ENCODE results near the gene TXNRD1. TPM values are rescaled to one million over a fixed set of nuclear protein-coding genes. Genes with fewer than 3 reads are reported as not detected.

TXNRD1 gene
- total RNA-seq, 1 experiment from 2014 or later: 552 TPM

DNA sequence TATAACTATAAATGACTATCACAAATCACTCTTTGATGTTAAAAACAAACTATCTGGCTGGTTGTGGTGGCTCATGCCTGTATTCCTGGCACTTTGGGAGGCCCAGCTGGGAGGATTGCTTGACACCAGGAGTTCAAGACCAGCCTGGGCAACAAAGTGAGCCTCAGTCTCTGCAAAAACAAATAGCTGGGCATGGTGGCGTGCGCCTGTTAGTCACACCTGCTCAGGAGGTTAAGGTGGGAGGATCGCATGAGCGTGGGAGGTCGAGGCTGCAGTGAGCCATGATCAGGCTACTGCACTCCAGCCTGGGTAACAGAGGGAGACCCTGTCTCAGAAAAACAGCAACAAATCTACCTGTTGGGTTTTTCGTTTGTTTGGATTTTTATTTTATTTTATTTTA is 5.4 kb downstream of the TXNRD1 start:
- in situ Hi-C loops (cut with HindIII; ENCODE audit: low pct_unique_long_range_greater_than_20kb, low sequenced_read_pairs): no loop called here

DNA sequence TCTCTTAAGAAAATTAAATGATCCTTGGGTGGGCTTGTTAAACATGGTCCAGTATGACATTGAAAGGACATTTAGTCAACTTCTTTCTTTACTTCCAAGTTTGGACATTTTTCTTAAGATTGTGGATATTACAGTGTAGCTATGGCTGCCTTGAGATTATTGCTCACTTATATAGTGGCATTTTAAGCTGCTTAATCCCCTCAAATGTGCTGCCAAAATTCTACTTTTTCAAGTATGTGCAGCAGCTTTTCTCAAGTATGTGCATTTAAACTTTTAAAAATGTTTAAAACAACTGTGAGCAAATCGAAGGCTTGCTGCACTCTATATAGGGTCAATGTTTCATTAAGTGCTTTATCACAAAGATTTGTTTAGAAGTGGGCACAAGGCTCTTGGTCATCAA is 7.4 kb downstream of the TXNRD1 start:
- in situ Hi-C loops (cut with HindIII; ENCODE audit: low pct_unique_long_range_greater_than_20kb, low sequenced_read_pairs): no loop called here
- no peak for DNase-seq (ENCODE audit: low read depth, low spot score)

More for the DNA sequence above, 5.4 kb downstream of the TXNRD1 start:
- no peak for DNase-seq (ENCODE audit: low read depth, low spot score)

DNA sequence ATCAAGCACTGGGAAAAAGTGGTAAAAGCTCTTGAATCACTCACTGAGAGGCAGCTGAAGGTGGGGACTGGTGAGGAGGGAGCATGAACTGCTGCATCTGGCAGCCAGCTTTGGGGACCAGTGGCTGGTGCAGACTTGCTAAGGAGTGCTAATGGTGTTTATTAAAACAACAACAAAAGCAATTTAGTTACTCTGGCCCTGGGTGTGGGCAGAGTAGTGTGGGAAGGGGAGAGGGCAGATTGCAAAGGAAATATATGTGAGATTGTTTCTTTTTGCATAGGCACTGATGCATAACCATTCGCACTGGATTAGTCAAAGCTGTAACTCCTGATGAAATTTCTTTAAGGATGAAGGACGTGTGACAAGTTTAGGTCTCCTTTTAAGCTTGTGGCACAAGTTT is 8.1 kb downstream of the TXNRD1 start:
- no peak for DNase-seq (ENCODE audit: low read depth, low spot score)
- in situ Hi-C loops (cut with HindIII; ENCODE audit: low pct_unique_long_range_greater_than_20kb, low sequenced_read_pairs): no loop called here

DNA sequence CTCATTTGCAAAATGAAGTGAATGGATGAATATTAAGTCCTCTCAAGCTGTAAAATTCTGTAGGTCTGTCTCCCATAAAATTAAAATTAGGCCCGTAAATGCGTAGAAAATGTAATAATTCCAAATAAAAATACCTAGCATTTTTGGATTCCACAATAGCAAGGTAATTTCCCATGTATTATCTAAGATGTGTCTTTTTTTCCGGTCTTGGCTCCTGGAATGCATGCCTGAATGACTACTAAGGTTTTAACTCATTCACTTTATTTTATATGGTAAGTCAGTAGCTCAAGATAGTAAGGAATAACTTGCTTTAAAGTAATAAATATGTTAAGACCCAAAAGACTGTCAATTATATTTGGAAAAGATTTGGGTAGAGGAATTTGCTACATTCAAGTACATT is 11.1 kb downstream of the TXNRD1 start:
- in situ Hi-C loops (cut with HindIII; ENCODE audit: low pct_unique_long_range_greater_than_20kb, low sequenced_read_pairs): no loop called here
- no peak for DNase-seq (ENCODE audit: low read depth, low spot score)

DNA sequence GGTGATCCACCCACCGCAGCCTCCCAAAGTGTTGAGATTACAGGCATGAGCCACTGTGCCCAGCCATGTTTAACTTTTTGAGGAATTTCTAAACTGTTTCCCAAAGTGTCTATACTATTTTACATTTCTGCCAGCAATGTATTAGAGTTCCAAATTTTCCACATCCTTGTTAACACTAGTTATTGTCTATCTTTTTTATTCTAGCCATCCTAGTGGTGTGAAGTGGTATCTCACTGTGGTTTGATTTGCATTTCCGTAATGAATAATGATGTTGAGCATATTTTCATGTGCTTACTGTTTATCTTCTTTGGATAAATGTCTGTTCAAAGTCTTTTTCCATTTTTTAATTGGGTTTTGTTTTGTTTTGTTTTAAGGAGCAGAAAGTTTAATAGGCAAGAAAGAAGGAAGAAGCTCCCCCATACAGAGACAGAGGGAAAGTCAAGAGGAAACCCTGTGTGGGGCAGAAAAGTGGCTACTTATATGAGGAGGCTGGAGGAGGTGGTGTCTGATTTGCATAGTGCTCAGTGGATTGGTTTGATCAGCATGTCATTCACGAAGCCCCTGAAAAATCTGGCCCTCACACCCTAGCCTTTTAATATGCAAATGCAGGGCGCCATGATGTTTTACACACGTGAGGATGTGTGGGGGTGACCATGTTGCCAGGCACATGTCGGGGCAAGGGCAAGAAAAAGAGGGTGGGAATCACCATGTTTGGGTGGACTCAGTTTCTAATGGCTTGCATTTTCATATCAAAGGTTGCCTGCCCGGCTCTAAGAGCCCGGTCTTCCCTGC is 14.9 kb downstream of the TXNRD1 start:
- DNase-seq (ENCODE audit: low read depth, low spot score): no peak
- in situ Hi-C loops (cut with HindIII; ENCODE audit: low pct_unique_long_range_greater_than_20kb, low sequenced_read_pairs): no loop called here

DNA sequence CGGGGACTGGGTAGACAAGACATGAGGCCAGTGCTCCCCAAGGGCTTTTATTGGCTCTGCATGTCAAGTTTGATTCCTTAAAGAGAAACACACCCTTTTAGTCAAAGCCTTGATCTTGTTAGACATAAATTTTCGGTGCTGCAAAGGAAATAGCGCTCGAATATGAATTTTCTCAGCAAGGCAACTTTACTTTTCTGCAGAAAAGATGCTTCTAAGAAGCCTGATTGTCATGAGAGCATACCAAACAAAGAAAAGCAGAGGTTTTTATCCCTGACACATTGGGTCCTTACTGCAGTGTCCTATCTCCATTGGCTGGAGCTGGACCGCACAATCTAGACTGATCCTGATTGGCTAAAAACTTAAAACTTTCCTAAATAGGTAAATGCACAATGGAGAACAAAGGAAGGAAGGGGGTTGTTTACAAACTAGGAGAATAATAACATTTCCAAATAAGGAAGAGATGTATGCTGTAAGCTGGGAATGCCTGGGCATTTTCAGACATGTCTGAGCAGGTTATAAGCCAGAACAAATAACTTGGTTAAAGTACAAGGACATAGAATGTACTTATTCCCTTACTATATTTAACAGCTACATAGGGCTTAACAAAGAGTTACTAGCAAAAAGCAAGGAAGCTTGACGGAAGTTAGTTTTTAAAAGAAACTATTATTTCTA is 17.2 kb downstream of the TXNRD1 start:
- in situ Hi-C loops (cut with HindIII; ENCODE audit: low pct_unique_long_range_greater_than_20kb, low sequenced_read_pairs): no loop called here
- DNase-seq (ENCODE audit: low read depth, low spot score): no peak

DNA sequence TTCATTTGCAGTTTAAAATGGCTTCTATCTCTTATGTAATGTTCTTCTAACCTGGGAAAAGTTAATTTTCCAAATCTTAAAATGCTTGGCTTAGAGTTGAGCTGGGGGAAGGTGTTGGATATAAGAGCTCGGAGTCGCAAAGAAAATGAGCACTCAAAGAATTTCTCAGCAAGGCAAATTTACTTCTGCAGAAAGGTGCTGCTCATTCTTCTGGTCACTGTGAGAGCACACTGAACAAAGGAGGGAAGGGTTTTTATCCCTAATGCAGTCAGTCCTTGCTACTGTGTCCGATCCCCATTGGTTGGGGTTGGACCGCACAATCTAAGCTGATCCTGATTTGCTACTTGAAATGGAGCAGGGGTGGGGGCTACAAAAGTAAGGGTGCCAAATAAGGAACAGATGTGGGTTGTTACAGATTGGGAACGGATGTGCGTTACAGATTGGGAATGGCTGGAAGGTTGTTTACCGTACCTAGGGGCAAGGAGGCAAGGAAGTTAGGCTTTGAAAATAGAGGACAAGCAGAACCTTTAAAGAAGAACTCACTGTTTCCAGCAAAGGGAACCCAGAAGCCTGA is 19.4 kb downstream of the TXNRD1 start:
- in situ Hi-C loops (cut with HindIII; ENCODE audit: low pct_unique_long_range_greater_than_20kb, low sequenced_read_pairs): no loop called here
- no peak for DNase-seq (ENCODE audit: low read depth, low spot score)

DNA sequence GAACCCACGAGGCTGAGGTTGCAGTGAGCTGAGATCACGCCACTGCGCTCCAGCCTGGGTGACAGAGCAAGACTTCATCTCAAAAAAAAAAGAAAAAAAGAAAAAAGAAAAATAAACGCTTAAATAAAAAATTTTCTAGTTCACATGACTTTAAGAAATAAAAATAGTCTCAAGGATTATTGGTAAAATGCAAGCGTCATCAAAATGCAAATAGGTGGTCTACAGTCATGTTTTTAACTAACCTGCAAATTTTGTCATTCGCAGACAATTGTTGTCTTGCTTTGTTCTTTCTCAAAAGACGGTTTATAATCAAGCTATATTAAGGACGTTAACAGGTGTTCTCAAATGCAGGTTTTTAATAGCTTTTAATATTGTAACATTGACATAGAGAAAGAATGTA is 22.4 kb downstream of the TXNRD1 start:
- no peak for DNase-seq (ENCODE audit: low read depth, low spot score)
- in situ Hi-C loops (cut with HindIII; ENCODE audit: low pct_unique_long_range_greater_than_20kb, low sequenced_read_pairs): no loop called here

DNA sequence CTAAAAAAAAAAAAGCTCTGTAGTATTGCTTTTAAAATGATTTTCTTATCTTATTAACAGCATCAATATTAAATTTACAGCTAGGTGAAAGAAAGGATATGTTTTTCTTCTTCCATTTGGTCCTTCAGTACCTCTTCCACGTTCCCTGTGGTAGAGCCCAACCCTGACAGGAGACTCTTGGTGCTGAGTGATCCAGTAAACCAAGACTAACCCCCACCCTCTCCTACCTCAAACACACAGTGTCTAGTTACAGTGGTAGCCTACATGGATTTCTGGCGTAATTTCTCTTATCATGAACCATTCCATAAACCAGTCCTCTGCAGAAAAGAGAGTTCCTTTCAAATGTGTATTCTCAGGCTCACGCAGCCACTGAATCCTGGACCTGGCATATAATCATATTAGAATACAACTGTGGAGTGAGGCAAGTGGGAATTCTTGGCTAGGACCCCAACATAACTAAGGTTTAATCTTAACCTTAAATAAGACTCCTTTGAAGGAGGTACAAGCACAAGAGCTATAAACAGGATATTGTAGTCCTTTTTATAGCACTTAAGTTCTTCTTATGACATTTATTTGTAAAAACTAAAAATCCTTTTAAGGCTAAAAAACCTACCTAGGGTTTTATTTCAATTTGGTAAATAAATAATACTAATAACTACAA is 27.1 kb downstream of the TXNRD1 start:
- in situ Hi-C loops (cut with HindIII; ENCODE audit: low pct_unique_long_range_greater_than_20kb, low sequenced_read_pairs): no loop called here
- no peak for DNase-seq (ENCODE audit: low read depth, low spot score)

DNA sequence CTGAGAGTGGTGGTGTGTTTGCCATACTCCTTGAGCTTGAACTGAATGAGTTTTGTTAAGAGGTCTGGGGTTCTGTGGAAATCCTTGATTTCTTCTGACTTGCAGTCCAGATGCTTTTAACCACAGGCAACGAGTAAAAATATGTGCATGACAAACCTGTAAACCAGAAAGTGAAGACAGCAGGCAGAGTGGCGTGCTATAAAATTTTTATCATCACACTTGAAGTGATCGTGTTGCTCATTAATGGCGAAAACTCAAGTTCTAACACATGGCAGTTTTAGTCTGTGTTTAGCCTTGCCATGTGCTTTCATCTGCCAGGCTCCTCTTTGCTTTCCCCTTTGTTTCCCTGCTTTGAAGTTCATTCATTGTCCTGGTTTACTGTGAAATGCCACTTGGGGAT is 28.0 kb downstream of the TXNRD1 start:
- in situ Hi-C loops (cut with HindIII; ENCODE audit: low pct_unique_long_range_greater_than_20kb, low sequenced_read_pairs): no loop called here
- DNase-seq (ENCODE audit: low read depth, low spot score): no peak

DNA sequence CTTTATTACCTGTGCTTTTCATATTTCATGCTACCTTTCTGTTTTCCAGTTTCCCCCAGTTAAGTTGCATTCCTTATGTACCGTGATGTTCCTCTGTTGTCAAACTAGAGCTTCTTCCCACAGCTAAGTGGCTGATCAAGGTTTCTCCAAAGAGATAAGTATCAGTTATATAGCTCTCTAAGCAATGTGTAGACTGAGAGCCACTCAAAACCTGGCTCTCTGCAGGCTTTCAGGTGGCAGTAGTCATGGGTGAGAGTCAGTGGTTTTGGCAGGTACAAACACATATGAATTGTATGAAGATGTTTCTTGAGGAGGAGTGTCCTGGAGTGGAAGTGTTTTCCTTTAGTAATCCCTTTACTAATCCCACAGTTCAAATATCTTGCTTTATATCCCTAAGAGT is 28.4 kb downstream of the TXNRD1 start:
- in situ Hi-C loops (cut with HindIII; ENCODE audit: low pct_unique_long_range_greater_than_20kb, low sequenced_read_pairs): no loop called here
- DNase-seq (ENCODE audit: low read depth, low spot score): no peak

DNA sequence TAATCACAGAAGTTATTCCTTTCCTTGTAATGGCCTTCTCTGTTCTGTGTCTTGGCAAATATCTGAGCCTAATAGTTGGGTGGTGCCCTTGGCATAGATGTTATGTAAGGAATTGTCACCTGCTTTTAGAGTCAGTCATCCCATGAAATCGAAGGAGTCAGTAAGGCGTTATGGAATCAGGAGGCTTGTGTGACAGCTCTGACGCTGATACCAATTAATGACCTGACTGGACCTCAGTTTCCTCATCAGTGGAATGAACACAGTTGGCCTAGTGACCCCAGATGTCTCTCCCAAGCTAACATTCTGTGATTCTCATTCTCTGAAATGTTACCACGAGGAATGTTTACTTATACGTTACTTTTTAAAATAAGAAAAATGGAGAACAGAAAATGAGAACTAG is 32.1 kb downstream of the TXNRD1 start:
- in situ Hi-C loops (cut with HindIII; ENCODE audit: low pct_unique_long_range_greater_than_20kb, low sequenced_read_pairs): no loop called here
- no peak for DNase-seq (ENCODE audit: low read depth, low spot score)

DNA sequence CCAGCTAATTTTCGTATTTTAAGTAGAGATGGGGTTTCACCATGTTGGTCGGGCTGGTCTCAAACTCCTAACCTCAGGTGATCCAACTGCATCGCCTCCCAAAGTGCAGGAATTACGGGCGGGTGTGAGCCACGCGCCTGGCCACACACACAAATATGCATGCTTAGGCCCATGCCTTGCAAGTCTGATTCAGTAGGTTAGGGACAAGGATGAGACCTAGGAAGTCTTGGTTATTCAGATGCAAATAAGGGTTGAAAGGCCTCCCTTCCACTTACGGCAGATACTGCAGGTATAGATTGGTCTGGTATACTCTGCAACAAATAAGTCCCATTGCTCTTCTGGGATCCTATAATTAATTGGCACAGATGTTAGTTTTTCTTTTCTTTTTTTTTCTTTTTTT is 32.9 kb downstream of the TXNRD1 start:
- in situ Hi-C loops (cut with HindIII; ENCODE audit: low pct_unique_long_range_greater_than_20kb, low sequenced_read_pairs): no loop called here
- no peak for DNase-seq (ENCODE audit: low read depth, low spot score)

DNA sequence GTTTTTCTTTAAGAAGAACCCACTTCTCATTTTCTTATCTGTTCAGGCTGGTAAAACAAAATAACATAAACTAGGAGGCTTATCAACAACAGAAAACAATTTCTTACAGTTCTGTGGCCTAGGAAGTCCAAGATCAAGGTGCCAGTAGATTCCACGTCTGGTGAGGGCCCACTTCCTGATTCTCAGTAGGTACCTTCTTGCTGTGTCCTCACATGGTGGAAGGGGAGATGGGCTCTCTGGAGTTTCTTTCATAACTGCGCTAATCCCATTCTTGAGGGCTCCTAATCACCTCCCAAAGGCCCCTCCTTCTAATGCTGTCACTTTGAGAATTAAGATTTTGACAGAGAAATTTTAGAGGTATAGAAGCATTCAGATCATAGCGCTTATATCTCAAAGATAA is 33.4 kb downstream of the TXNRD1 start:
- in situ Hi-C loops (cut with HindIII; ENCODE audit: low pct_unique_long_range_greater_than_20kb, low sequenced_read_pairs): no loop called here
- no peak for DNase-seq (ENCODE audit: low read depth, low spot score)

DNA sequence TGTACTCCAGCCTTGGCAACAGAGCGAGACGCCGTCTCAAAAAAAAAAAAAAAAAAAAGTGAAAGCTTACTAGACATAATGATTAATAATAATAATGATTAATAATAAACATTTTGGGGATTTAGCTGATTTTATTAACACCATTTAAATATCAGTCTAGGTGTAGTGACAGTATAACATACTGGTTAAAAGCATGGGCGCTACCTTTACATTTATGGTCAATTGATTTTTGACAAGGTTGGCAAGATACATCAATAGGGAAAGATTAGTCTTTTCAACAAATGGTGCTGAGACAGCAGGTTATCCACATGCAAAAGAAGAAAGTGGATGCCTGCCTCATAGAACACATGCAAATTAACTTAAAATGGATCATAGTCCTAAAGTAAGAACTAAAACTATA is 34.3 kb downstream of the TXNRD1 start:
- no peak for DNase-seq (ENCODE audit: low read depth, low spot score)
- in situ Hi-C loops (cut with HindIII; ENCODE audit: low pct_unique_long_range_greater_than_20kb, low sequenced_read_pairs): no loop called here

DNA sequence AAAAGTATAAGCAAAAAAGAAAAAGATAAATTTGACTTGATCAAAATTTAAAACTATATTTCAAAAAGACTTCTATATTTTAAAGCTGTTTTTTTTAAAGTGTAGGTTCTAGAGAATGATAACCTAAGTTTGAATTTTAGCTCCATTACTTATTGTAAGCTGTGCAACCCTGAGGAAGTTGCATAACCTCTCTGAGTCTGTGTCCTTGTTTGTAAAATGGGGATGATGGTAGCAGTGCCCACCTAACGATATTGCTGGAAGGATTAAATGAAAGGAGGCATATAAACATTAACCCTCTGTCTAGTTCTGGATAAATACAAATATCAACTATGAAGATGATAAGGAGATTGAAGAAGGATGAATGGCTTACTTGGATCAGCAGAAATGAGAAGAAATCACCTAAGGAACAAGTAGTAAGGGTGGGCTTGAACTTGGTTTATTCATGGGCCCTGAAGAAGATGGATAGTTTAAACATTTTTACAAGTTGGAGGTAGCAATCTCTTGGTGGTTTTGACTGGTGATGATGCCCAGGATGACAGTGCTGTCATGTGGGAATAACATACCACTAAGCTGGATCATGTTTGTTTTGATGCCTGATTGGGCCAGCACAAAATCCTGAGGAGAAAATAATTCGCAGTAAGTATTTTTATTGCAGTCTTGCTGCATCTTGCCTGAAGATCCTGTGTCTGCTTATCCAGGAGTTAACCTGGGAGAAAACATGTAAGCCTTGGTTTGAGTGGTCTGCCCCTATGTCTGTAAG is 35.0 kb downstream of the TXNRD1 start:
- in situ Hi-C loops (cut with HindIII; ENCODE audit: low pct_unique_long_range_greater_than_20kb, low sequenced_read_pairs): no loop called here
- DNase-seq (ENCODE audit: low read depth, low spot score): no peak

DNA sequence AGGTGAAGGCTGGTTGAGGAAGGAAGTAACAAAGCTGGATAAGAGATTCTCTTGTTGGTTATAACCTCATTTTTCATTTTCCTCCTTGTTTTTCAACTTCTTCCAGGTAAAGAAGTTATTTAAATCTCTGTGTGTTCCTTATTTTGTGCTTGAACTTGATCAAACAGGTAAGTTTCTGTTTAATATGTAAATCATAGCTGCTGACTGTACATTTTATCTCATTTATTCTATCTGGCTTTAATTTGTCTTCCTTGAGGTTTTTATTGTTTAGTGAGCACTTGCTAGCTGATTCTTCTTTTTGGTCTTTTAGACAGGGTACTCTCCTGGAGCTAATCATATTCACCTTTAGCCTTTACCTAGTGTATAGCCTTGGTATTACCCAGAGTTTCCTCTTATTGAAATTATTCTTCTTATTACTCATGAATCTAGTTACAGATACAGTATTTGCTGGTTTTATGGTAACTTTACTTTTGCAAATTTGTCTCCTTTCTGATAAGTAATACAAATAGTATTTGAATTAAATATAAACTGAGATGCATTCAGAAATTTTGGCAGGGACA is 42.4 kb downstream of the TXNRD1 start:
- in situ Hi-C loops (cut with HindIII; ENCODE audit: low pct_unique_long_range_greater_than_20kb, low sequenced_read_pairs): no loop called here
- no peak for DNase-seq (ENCODE audit: low read depth, low spot score)

All from SK-MEL-5 (cell line).